Adrenal gland (tissue), 12 donors: Measurements from ENCODE around the gene GRIA3. TPM values are rescaled to one million over a fixed set of nuclear protein-coding genes. Genes with fewer than 3 reads are reported as not detected.

Experiments used
- DNase-seq, 7 donors: peaks; one replicate each; pipeline ENCODE4 v3.0.0-alpha.2; 2019 to 2020
- H3K27ac ChIP-seq, 5 donors: fragments of 200-600 bp; sonication (generic) in 4 of 5; 1 replicate in 3 of 5; 2 replicates in 2 of 5; pipeline versions ENCODE4 v1.5.1 to v1.8.0; 2016 to 2020; ENCODE audit warnings: mild to moderate bottlenecking in 1 of 5
- H3K27me3 ChIP-seq: fragments of 200-600 bp; 2 replicates; pipeline ENCODE4 v1.8.0; 2021
- H3K36me3 ChIP-seq, 2 donors: fragments of 200-600 bp; replicated peaks in 1 of 2; 1 replicate in 1 of 2; 2 replicates in 1 of 2; pipeline versions ENCODE4 v1.5.1 to v1.8.0; 2018 to 2022
- H3K4me1 ChIP-seq, 2 donors: fragments of 200-600 bp; replicated peaks in 1 of 2; 1 replicate in 1 of 2; 2 replicates in 1 of 2; pipeline versions ENCODE4 v1.5.1 to v1.8.0; 2018 to 2021
- H3K4me3 ChIP-seq, 4 donors: fragments of 200-600 bp; sonication (generic) in 3 of 4; one replicate each; pipeline ENCODE4 v1.5.1; 2016 to 2018
- H3K9me3 ChIP-seq, 3 donors: fragments of 200-600 bp; sonication (generic) in 1 of 3; replicated peaks in 1 of 3; 1 replicate in 2 of 3; 2 replicates in 1 of 3; pipeline versions ENCODE4 v1.5.1 to v1.8.0; 2016 to 2021
- POLR2A ChIP-seq, 2 donors: fragments of 450-650 bp; IDR thresholded peaks; one replicate each; pipeline ENCODE4 v1.6.1; 2017; ENCODE audit warnings: antibody characterized with exemption in 2 of 2, mild to moderate bottlenecking in 2 of 2, moderate library complexity in 1 of 2
- WGBS, 4 donors: extraction: QIAGEN DNeasy Blood & Tissue Kit in 2 of 4; methylation state at CpG; one replicate each; pipeline versions ENCODE4 v1.1.5 to v1.1.7; 2013 to 2017; 5-methylcytosine and 5-hydroxymethylcytosine counted together
- intact Hi-C, 2 donors: fragments of 100-400 bp; cut with DNase I; formaldehyde crosslinking; loops; one replicate each; pipeline versions ENCODE4 v1.14.1 to v1.15.0; 2022 to 2023
- polyA plus RNA-seq, 3 donors: library from polyadenylated mRNA; stranded (reverse); fragments of 200-250 nt in 2 of 3; fragments of 350-450 nt in 1 of 3; fragmentation: Illumina TruSeq in 1 of 3; extraction: RNeasy Lipid Tissue Mini Kit (QIAGEN cat#74804) in 1 of 3; gene quantifications; one replicate each; pipeline ENCODE4 v1.2.3, GENCODE V29; 2013 to 2014
- total RNA-seq, 9 donors: library from RNA; depleted of rRNA in 4 of 9; stranded (reverse); fragments of >200 nt in 4 of 9; fragments of 120-200 nt in 1 of 9; fragmentation: NEBNext Ultra II Directional in 1 of 9; extraction: Animal tissue kit (Norgen Biotek cat#: 25700) in 1 of 9; gene quantifications; one replicate each; pipeline versions ENCODE4 v1.1.0 to v1.2.4, GENCODE V29; 2013 to 2023
- TF ChIP-seq, protein P1 (sequence below), 6 experiments: fragments of 450-650 bp in 4 of 6; fragments of 200-600 bp in 2 of 6; sonication (generic) in 1 of 6; IDR thresholded peaks; 1 replicate in 5 of 6; 2 replicates in 1 of 6; pipeline versions ENCODE4 v1.5.1 to v1.8.0; 2016 to 2021; ENCODE audit warnings: antibody characterized with exemption in 6 of 6, mild to moderate bottlenecking in 2 of 6, moderate library complexity in 1 of 6
- donor health status: healthy with polysubstance abuse.
- donor health status: Bipolar disorder and iron deficiency.
- donor health status: DM: yes; HTN: yes; CAD: no.
- donor health status: DM: no; HTN: no; CAD: no.
- donor health status: DM: no; HTN: no; CAD: no.
- donor health status: DM: yes; HTN: yes; CAD: no.

The GRIA3 gene
- total and polyA plus RNA-seq, 12 donors, result 9.1 to 51.9 (median 21.1) TPM

DNA sequence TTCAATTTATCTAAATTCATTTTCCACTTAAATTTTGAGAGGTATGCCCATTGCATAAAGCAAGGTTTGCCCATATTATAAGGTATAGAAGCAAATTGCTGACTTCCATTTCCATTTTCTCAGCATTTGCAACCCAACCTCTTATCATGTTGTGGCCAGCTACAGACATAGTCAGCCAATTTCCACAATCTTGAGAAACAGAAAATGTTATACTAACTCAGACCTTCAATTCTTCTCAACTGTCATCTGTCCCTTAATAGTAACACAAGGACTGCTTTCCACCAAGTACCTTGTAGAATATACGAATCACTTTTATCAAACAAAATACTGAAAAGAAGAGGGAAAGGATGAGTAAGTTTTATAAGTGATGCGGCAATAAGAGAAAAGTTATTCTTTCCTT lies 11.2 kb upstream of the GRIA3 start:
- intact Hi-C loops, result loop anchor here in 1 of 2 donors (10.0 kb wide), 1 partner anchor 242 kb away; no protein-coding TSS in a partner anchor
- DNase-seq, result no peak
- Histone ChIP-seq H3K9me3 (no peaks in the 10 kb centered on the region), H3K36me3 (no peaks in the 10 kb centered on the region), H3K4me3 (no peak overlapping the region), H3K27ac (no peak overlapping the region), H3K27me3 (no peaks in the 10 kb centered on the region), H3K4me1 (no peaks in the 10 kb centered on the region)
- WGBS, 4 donors, result 69 to 90% (median 85%) methylated on average over 2 of the region's 2 CpGs
- TF ChIP-seq, protein P1, sequence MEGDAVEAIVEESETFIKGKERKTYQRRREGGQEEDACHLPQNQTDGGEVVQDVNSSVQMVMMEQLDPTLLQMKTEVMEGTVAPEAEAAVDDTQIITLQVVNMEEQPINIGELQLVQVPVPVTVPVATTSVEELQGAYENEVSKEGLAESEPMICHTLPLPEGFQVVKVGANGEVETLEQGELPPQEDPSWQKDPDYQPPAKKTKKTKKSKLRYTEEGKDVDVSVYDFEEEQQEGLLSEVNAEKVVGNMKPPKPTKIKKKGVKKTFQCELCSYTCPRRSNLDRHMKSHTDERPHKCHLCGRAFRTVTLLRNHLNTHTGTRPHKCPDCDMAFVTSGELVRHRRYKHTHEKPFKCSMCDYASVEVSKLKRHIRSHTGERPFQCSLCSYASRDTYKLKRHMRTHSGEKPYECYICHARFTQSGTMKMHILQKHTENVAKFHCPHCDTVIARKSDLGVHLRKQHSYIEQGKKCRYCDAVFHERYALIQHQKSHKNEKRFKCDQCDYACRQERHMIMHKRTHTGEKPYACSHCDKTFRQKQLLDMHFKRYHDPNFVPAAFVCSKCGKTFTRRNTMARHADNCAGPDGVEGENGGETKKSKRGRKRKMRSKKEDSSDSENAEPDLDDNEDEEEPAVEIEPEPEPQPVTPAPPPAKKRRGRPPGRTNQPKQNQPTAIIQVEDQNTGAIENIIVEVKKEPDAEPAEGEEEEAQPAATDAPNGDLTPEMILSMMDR (IDR thresholded peaks at IDR 0.05), result no peak
- no peak for TF ChIP-seq POLR2A (IDR thresholded peaks at IDR 0.05)

DNA sequence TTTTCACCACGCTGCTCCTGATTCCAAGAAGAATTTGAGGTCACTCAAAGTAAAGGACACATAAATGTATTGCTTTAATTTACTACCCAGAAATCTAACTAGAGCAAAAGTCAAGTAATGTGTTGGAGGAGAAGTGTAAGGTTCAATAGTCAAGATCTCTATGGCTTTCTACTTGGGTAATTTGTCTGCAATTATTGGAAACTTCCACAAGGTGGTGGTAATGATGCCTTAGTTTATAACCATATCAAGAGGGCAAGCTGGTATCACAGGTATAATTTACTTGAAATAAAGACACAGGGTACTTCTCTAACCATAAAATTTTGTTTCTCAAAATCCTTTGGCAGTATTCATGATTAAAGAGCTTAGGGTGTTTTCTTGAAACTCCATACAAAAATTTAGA lies 10.2 kb upstream of the GRIA3 start:
- Histone ChIP-seq H3K27ac (no peak overlapping the region), H3K27me3 (no peaks in the 10 kb centered on the region), H3K4me3 (no peak overlapping the region), H3K9me3 (no peaks in the 10 kb centered on the region), H3K36me3 (no peaks in the 10 kb centered on the region), H3K4me1 (no peaks in the 10 kb centered on the region)
- DNase-seq, result no peak
- TF ChIP-seq, protein P1 (IDR thresholded peaks at IDR 0.05), result peak in 4 of 6 experiments; percentile 24 to 35 (median 32)
- TF ChIP-seq POLR2A (IDR thresholded peaks at IDR 0.05), result no peak
- 23 to 48% (median 37%) methylated on average over 1 of the region's 1 CpG for WGBS, 4 donors
- intact Hi-C loops, result loop anchor here in 1 of 2 donors (10.0 kb wide), 1 partner anchor 241 kb away; no protein-coding TSS in a partner anchor

DNA sequence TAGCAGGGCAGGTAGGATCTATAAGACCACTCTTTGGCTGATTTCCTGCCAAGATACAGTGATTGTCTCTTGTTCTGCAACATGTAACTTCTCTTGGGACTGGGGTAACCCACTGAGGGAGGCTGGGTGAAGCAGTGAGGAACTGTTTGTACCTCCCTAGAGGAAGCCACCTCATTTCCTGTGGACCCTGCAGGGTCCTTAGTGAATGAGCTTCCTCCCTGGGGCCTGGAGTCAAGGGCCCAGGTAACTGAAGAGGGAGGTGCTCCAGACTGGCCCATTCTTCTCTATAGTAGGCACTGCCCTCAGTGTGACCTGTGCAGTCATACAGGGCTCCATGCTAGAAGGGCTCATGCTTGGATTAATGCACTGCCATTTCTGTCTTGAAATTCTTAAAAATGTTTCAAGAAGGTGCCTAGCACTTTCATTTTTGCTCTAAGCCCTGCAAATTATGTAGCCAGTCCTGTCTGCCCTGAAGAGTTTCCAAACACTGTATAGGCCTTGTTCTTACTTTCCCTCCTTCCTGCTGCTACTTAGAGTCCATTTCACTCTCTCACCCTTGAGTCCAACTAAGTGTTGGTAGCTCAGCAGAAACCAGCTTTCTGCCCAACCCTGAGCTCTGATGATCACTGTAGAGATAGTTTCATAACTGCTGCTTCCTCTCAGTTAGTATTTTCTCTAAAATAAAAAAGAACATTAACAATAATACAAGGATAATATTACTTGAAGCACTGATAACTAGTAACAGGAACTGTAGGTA lies 8.5 kb upstream of the GRIA3 start:
- Histone ChIP-seq H3K27me3 (no peaks in the 10 kb centered on the region), H3K9me3 (no peaks in the 10 kb centered on the region), H3K27ac (no peak overlapping the region), H3K36me3 (no peaks in the 10 kb centered on the region), H3K4me1 (no peaks in the 10 kb centered on the region), H3K4me3 (no peak overlapping the region)
- DNase-seq, result no peak
- intact Hi-C loops, result loop anchor here in 1 of 2 donors (10.0 kb wide), 1 partner anchor 239 kb away; no protein-coding TSS in a partner anchor
- no peak for TF ChIP-seq POLR2A (IDR thresholded peaks at IDR 0.05)
- TF ChIP-seq, protein P1 (IDR thresholded peaks at IDR 0.05), result no peak

DNA sequence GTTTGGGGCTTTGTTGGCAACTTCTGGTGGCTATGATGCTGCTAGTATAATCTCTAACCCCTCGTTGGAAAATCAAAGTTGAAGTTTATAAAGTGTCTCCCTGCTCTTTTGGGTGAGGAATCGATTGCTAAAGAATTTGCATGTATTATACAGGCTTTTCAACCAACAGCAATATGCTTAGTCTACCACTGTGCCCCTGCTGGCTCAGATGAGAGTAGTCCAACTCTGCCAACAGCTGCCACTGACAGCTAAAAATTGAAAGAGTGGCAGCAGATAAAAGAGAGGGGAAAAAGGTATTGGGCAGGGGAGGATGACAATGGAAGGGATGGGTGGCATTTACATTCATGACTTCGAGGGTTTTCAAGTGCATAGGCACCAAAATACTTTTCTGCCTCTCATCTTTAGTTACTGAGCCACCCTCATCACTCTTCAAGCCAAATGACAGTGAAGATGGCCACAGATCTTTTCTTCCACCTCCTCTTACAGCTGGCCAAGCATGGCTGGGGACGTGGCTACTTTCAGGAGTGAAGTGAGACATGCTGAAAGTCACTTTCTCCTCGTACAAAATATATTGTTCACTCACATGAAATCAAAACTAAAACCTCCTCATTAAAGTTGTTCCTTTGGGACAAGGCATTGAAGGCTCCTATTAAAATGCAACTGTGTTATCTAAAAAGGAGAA lies 2.7 kb upstream of the GRIA3 start:
- 52 to 74% (median 57%) methylated on average over 5 of the region's 5 CpGs for WGBS, 4 donors
- TF ChIP-seq, protein P1 (IDR thresholded peaks at IDR 0.05), result no peak
- no peak for TF ChIP-seq POLR2A (IDR thresholded peaks at IDR 0.05)
- H3K9me3 ChIP-seq, result no peaks in the 10 kb centered on the region
- no peaks in the 10 kb centered on the region for H3K36me3 ChIP-seq
- no peaks in the 10 kb centered on the region for H3K27me3 ChIP-seq
- intact Hi-C loops, result loop anchor here in 1 of 2 donors (10.0 kb wide), 1 partner anchor 63 kb away; no protein-coding TSS in a partner anchor
- H3K4me3 ChIP-seq, result no peak overlapping the region
- no peak for DNase-seq
- no peaks in the 10 kb centered on the region for H3K4me1 ChIP-seq
- no peak overlapping the region for H3K27ac ChIP-seq
